SHP77 (cell line): ENCODE data around the gene RNF166.

ENCODE experiments used
- DNase-seq, 2 experiments: peaks; one replicate each; lab custom pipeline; 2025; lab: John Stamatoyannopoulos, UW

Gene RNF166

DNA sequence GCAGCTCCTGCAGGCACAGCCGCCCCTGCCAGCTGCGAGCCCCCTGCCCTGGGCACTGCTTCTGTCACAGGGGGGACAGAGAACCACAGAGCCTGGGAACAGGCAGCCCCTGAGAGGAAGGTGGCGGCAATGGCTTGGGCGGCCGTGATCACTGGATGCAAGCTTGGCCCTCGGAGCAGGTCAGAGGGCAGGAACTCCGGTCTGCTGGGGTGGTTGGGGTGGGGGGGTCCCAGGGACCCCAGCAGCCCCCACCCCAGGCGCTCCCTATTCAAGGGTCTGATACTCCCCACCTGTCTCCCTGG, 53.5 kb downstream of the RNF166 start:
- no peak for DNase-seq

DNA sequence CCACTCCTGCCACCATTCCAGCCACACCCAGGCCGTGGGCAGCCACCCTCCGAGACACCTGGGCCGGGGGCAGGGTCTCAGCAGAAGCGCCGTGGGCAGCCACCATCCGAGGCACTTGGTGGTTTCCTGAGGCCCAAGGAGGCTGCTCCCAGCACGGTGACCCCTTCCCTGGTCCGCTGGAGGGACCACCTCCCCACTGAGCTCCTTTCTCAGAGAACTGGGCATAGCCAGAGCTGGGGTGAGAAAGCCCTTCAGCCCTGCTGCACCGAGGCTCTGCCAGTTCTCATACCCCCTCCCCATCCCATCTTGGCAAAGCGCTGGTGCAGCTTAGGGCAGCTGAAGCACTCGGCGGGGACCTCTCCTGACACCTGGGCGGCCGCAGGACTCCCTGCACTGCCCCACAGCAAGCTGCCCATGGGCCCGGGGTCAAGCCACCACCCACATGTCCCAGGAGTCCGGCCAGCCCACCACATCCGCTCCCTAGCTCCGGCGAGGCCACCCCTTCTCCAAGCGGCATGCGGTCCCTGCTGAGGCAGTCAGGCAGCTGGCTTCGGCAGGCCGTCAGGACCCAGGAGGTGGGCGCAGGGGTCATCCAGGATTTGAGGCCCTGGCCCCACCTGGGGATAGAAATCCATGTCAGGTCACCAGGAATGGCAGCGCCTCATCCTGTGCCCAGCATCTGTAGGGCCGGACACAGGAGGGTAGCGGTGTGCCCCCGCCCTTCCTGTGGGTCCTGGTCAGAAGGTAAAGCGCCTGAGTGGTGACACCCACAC, 54.0 kb downstream of the RNF166 start:
- no peak for DNase-seq

DNA sequence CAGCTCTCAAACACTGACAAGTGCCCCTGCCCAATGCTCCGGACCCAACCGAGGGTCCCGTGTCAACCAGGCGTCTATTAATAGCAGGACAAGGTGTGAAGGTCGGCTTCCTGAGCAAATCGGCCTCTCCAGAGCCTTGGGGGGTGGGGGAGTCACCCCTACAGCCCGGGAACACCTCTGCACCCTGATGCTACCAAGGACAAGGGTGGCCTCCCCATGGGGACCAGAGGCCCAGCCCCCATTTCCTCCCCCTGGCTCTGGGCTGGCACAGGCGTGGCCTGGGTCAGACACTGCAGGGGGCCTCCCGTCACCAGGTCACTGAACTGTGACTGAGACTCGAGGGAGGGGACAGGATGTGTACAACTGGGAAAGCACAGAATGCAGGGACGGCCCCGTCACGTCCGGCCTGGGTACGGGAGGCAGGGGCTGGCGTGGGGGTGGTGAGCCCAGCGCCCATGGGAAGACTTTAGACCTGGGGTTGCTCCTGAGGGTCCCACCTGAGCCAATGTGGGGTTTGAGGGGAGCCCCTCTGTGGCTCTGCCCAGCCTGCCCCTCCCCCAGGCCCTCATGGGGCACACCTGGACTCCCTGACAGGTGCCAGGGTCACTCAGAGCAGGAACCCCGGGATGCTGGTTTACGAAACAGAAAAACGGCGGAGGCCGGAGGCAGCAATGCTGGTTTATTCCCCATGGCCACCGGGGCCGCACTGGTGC, 54.8 kb downstream of the RNF166 start:
- DNase-seq: peak; percentile 17 to 63

DNA sequence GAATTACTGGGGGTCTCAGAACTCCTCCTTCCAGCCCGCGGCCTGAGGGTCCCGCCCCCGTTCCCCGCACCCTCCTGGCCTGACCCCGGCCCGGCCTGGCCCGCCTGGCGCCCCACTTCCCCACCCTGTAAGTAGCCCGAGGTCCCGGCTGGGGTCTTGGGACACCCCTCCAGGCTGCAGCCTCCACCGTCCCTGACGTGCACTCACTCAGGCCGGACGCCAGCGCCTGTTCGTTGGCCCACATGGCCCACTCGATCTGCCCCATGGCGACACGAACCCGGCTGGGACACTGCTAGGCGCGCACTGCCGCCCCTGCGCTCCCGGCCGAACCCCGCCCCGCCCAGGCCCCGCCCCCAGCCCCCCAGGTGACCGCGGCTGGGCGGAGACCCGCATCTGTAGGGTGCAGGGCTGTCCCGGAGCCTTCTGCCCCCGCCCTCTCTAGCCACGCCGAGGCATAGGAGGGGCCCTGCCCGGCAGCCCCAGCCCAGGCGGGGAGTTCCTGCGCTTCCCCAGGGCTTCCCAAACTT, 55.4 kb downstream of the RNF166 start, which contains the start of gene CYBA:
Gene CYBA, minus strand, starts transcription at position 305 of the 527 bp plus-strand sequence. Its CDS starts 40 bp downstream, at position 265.
- peak in 1 of 2 experiments; percentile 39 for DNase-seq

DNA sequence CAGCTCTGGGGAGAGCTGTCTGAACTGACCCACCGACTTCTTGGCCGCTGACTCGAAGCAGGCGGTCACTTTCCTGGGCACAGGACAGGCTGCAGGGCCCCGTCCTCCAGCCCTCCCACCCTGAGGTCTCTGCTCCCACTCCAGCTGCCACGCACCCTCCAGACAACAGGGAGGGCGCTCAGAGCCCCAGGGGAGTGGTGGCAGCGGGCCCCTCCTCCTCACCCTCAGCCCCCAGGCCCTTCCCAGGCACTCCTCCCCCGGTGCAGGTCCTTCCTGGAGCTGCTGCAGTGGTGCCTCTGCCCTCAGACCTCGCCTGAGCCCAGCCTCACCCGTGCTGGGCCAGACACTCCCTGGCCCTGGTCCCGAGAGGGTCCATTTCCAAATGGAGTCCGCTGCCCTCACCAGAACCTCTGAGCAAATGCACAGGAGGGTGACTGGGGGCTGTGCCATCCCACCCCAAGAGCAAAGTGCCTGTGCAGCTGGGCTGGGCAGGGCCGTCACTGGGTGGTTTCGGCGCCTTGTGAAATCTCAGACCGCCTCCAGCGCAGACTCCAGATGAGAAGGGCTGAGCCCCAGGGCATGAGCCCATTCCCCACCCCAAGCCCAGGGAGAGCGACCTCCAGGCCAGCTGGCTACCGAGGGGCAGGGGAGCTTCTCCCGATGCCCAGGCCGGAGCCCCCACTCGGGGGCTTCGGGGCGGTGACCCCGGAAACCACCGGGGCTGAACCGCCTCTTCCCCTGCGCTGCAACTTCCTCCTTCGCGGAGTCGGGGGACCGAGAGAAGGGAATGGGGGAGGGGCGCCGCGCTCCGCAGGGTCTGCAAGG, 56.1 kb downstream of the RNF166 start:
- DNase-seq: peak in 1 of 2 experiments; percentile 52

DNA sequence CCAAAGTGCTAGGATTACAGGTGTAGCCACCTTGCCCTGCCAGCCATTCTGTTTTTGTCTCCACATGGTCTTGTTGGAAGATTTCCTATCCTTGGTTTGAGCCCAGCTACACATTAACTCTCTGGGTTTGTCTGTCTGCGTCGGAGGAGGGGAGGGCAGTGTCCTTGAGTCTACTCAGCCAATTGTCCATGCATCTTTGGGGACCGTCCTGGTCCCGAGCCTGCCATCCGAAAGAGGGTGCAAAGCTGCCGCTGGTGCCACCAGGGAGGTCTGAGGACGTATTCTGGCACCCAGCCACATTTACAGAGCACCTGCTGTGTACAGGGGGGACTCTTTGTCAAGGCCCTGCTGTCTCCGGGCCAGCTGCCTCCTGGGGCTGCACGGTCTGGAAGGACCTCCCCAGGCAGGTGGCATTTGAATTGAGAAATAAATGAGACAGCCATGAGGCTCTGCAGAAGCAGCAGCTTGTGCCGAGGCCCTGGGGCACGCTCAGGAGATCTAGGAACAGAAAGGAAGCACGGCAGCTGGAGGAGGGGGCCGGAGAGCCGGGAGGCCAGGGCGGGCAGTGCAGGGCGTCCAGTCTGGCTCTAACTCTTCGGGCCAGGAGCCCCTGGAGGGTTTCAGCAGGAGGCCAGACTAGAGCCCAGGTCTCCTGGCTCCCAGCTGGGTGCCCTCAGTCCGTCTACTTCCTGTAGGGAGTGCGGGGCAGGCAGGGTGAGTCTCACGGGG, 56.8 kb downstream of the RNF166 start:
- DNase-seq: peak; percentile 97 to 98

DNA sequence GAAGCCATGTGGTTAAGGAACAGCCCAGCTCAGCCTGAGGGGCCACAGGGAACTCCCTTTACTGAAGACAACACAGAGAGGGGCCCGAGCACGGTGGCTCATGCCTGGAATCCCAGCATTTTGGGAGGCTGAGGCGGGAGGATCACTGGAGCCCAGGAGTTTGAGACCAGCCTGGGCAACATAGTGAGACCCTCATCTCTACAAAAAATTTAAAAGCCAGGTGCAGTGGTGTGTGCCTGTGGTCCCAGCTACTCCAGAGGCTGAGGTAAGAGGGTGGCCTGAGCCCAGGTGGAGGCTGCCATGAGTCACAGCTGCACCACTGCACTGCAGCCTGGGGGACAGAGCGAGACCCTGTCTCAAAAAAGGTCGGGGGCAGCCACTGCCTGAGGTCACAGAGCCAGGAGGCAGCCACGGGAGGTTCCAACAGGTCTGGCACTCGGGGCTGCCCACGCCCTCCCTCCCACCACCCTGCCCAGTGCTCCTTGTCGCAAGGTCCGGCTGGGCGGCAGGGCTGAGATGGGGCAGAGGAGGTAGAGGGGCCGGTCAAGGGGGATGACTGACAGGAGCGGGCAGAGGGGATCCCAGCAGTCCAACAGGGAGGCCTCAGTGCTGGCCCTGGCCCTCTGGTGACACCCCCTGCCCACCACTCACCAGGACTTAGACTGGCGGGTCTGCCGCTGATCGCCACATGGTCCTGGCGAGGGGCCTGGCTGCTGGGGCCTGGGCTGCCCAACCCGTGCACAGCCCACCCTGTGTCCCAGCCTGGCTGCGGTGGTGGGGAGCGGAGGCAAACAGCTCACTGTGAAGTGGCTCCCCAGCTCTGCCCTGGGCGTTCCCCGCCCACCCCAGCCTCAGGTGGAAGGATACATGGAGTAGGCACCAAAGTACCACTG, 58.8 kb downstream of the RNF166 start:
- DNase-seq: no peak
